ENCODE results near the gene CNOT6.

CNOT6 gene

GRCh38 chr5:180469866-180470265 is 24.3 kb upstream of the CNOT6 start:
- TF ChIP-seq ZNF8 (CRISPR knock-in tag; IDR thresholded peaks at IDR 0.05) (no peak), ZFP30 (CRISPR knock-in tag; IDR thresholded peaks at IDR 0.05) (no peak), ARNTL (CRISPR knock-in tag; IDR thresholded peaks at IDR 0.05; ENCODE audit: borderline replicate concordance, low read depth) (no peak), CSRNP3 (CRISPR knock-in tag; IDR thresholded peaks at IDR 0.05) (no peak), SNAI2 (CRISPR knock-in tag; IDR thresholded peaks at IDR 0.05) (no peak), PATZ1 (CRISPR knock-in tag; IDR thresholded peaks at IDR 0.05; ENCODE audit: borderline replicate concordance) (no peak), ZFP3 (CRISPR knock-in tag; IDR thresholded peaks at IDR 0.05) (no peak), ZNF565 (CRISPR knock-in tag; conservative IDR thresholded peaks at IDR 0.05; ENCODE audit: low read depth) (no peak), ZNF70 (CRISPR knock-in tag; IDR thresholded peaks at IDR 0.05) (no peak), RARB (CRISPR knock-in tag; IDR thresholded peaks at IDR 0.05) (no peak), CSDC2 (CRISPR knock-in tag; IDR thresholded peaks at IDR 0.05) (no peak), TCF4 (CRISPR knock-in tag; IDR thresholded peaks at IDR 0.05; ENCODE audit: borderline replicate concordance) (no peak), ESRRG (CRISPR knock-in tag; IDR thresholded peaks at IDR 0.05) (no peak), TSHZ2 (CRISPR knock-in tag; IDR thresholded peaks at IDR 0.05) (no peak), ZC3H10 (CRISPR knock-in tag; IDR thresholded peaks at IDR 0.05) (no peak), TOX (CRISPR knock-in tag; IDR thresholded peaks at IDR 0.05; ENCODE audit: borderline replicate concordance) (no peak)
- ATAC-seq: no peak

GRCh38 chr5:180470361-180470760 is 23.8 kb upstream of the CNOT6 start:
- ATAC-seq: no peak
- TF ChIP-seq ZFP30 (CRISPR knock-in tag; IDR thresholded peaks at IDR 0.05) (no peak), TSHZ2 (CRISPR knock-in tag; IDR thresholded peaks at IDR 0.05) (no peak), ZNF565 (CRISPR knock-in tag; conservative IDR thresholded peaks at IDR 0.05; ENCODE audit: low read depth) (no peak), PATZ1 (CRISPR knock-in tag; IDR thresholded peaks at IDR 0.05; ENCODE audit: borderline replicate concordance) (no peak), ISL1 (CRISPR knock-in tag; IDR thresholded peaks at IDR 0.05) (no peak), RARB (CRISPR knock-in tag; IDR thresholded peaks at IDR 0.05) (no peak), BACH2 (CRISPR knock-in tag; IDR thresholded peaks at IDR 0.05; ENCODE audit: borderline replicate concordance) (no peak), ESRRG (CRISPR knock-in tag; IDR thresholded peaks at IDR 0.05) (no peak), TOX (CRISPR knock-in tag; IDR thresholded peaks at IDR 0.05; ENCODE audit: borderline replicate concordance) (no peak), ZNF8 (CRISPR knock-in tag; IDR thresholded peaks at IDR 0.05) (no peak), CREB5 (CRISPR knock-in tag; IDR thresholded peaks at IDR 0.05; ENCODE audit: low read depth) (no peak), CSRNP3 (CRISPR knock-in tag; IDR thresholded peaks at IDR 0.05) (no peak)
